GM12891 (cell line): Measurements from ENCODE around the gene INPP4A.

Experiments
- PAX5 ChIP-seq: IDR thresholded peaks from 2 replicates; pipeline ENCODE4 v1.6.1; 2011; ENCODE audit warnings: low read length, moderate library complexity, mild to moderate bottlenecking; ENCODE audit not compliant: insufficient read depth, severe bottlenecking
- POLR2A ChIP-seq: IDR thresholded peaks from 2 replicates; pipeline ENCODE4 v1.6.1; 2011; ENCODE audit warnings: low read depth, low read length, control low read depth
- POLR2AphosphoS5 ChIP-seq: IDR thresholded peaks from 2 replicates; pipeline ENCODE4 v1.6.1; 2011; ENCODE audit warnings: low read depth, low read length, control low read depth
- SPI1 ChIP-seq: IDR thresholded peaks from 2 replicates; pipeline ENCODE4 v1.6.1; 2011; ENCODE audit warnings: low read depth, low read length, control low read depth
- TAF1 ChIP-seq: IDR thresholded peaks from 2 replicates; pipeline ENCODE4 v1.6.1; 2011; ENCODE audit warnings: low read depth, low read length, control low read depth

GRCh38 chr2:98457045-98457696 is 12.5 kb downstream of the INPP4A start:
- TF ChIP-seq TAF1 (no peak), POLR2AphosphoS5 (no peak), POLR2A (no peak), PAX5 (no peak), SPI1 (no peak)
